ENCODE data around the gene B3GALT4. TPM values are rescaled to one million over a fixed set of nuclear protein-coding genes. Genes with fewer than 3 reads are reported as not detected.

The B3GALT4 gene
- total RNA-seq, 2 experiments from 2014 or later: 2.8 to 3.5 TPM

DNA sequence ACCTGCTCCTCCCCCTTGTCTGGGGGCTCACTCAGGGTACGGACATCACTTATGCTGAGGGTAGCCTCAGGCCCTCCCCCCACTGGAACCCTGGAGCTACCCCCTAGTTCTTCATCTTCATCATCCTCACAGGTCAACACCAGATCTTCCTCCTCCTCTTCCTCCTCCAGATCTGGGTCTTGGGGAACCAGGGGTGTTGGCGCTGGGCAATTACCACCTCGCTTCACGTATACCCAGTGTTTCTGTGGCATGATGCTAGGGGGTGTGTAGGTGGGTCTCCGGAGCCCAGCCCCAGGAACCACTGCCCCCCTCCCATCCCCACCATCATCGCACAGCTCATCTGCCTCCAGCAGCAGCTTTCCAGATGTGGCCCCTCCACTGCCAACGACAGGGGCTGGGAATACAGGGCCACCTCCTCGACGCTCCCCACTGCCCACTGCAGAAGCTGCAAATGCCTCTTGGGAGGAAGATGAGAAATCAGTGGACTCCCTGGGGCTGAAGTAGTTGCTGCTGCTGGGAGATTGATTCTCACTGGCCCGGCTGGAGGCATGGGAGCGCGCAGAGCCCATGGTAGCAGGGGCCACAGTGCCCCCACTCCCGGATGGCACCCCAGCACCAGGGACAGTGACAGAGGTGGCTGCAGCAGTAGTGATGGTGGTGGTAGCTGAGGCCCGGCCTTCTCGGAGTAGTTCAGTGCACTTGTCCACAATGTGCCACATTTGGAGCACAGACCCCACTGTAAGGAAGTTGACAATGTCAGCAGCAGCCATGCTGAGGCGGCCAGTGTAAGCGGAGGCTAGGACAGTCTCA, 39.1 kb downstream of the B3GALT4 start:
- ATAC-seq (no peak), DNase-seq (no peak)
- intact Hi-C loops (cut with DNase I, micrococcal nuclease): loop anchor here (2.0 to 10.0 kb wide), 4 partner anchors 255 to 1139 kb away; partner anchors contain the start of genes AGPAT1 (in 1 of the 2), HMGA1 (in 1 of the 2) and RNF5 (in 1 of the 2)
- Mint-ChIP-seq H3K4me1 (peaks cover 71% of the 10 kb centered on the region), H3K9me3 (ENCODE audit: low read depth) (no peaks in the 10 kb centered on the region), H3K36me3 (ENCODE audit: low read depth) (peaks cover 52% of the 10 kb centered on the region), H3K27ac (peak overlapping the region; percentile 31), H3K4me3 (peak overlapping the region; percentile 80), H3K27me3 (no peaks in the 10 kb centered on the region)
- CTCF ChIA-PET: interaction anchor here (0.6 to 3.0 kb wide), 3 partner anchors 17 to 386 kb away, joined by 3 to 13 read pairs (median 4); partner anchors contain the start of gene RGL2
- POLR2A ChIA-PET: no interaction called here

- Mint-ChIP-seq H3K36me3 (ENCODE audit: low read depth) (peaks cover 53% of the 10 kb centered on the region), H3K27me3 (no peaks in the 10 kb centered on the region), H3K9me3 (ENCODE audit: low read depth) (no peaks in the 10 kb centered on the region), H3K4me1 (peaks cover 74% of the 10 kb centered on the region), H3K27ac (peak overlapping the region; percentile 63), H3K4me3 (peak overlapping the region; percentile 80)
- ChIA-PET CTCF (interaction anchor here (0.8 to 3.0 kb wide), 3 partner anchors 11 to 101 kb away, joined by 3 to 13 read pairs (median 3); partner anchors contain the start of genes CUTA and RGL2), POLR2A (interaction anchor here (1.0 to 2.0 kb wide), 4 partner anchors 17 to 345 kb away, joined by 5 to 10 read pairs (median 7); partner anchors contain the start of genes B3GALT4 and RGL2)
- DNase-seq: no peak
- ATAC-seq: no peak
- intact Hi-C loops (cut with DNase I, micrococcal nuclease): loop anchor here (1.0 to 10.0 kb wide), 8 partner anchors 45 to 1140 kb away; partner anchors contain the start of genes AGPAT1 (in 1 of the 2), CUTA (in 1 of the 2), HMGA1 (in 1 of the 2) and RNF5 (in 1 of the 2)
Observed at GRCh38 chr6:33316603-33317418, 39.9 kb downstream of the B3GALT4 start.

- H3K27me3 Mint-ChIP-seq: no peaks in the 10 kb centered on the region
- ATAC-seq (no peak), DNase-seq (no peak)
- intact Hi-C loops (cut with DNase I, micrococcal nuclease): loop anchor here (1.0 to 10.0 kb wide), 8 partner anchors 45 to 1140 kb away; partner anchors contain the start of genes AGPAT1 (in 1 of the 2), CUTA (in 1 of the 2), HMGA1 (in 1 of the 2) and RNF5 (in 1 of the 2)
- CTCF ChIA-PET: interaction anchor here (0.8 to 3.0 kb wide), 8 partner anchors 12 to 101 kb away, joined by 3 to 13 read pairs (median 3); partner anchors contain the start of genes B3GALT4, CUTA and RGL2
- peaks cover 52% of the 10 kb centered on the region for H3K36me3 Mint-ChIP-seq (ENCODE audit: low read depth)
- peak overlapping the region; percentile 80 for H3K4me3 Mint-ChIP-seq
- peak overlapping the region; percentile 63 for H3K27ac Mint-ChIP-seq
- POLR2A ChIA-PET: interaction anchor here (0.6 to 2.0 kb wide), 8 partner anchors 18 to 1714 kb away, joined by 3 to 10 read pairs (median 6); partner anchors contain the start of genes B3GALT4, RGL2 and RING1
- H3K4me1 Mint-ChIP-seq: peaks cover 73% of the 10 kb centered on the region
- no peaks in the 10 kb centered on the region for H3K9me3 Mint-ChIP-seq (ENCODE audit: low read depth)
Observed at GRCh38 chr6:33317419-33317668, 40.4 kb downstream of the B3GALT4 start.

- peak; percentile 98 for DNase-seq
- ATAC-seq: peak; percentile 69
- Mint-ChIP-seq H3K27ac (peak within 1 kb of the TSS; percentile 93), H3K4me1 (peaks cover 70% of the 10 kb centered on the region), H3K9me3 (ENCODE audit: low read depth) (no peaks in the 10 kb centered on the region), H3K4me3 (peak within 1 kb of the TSS; percentile 80), H3K27me3 (no peaks in the 10 kb centered on the region), H3K36me3 (ENCODE audit: low read depth) (peaks cover 48% of the 10 kb centered on the region)
- intact Hi-C loops (cut with DNase I, micrococcal nuclease): loop anchor here (1.0 to 10.0 kb wide), 9 partner anchors 46 to 1141 kb away; partner anchors contain the start of genes AGPAT1 (in 1 of the 2), CUTA (in 1 of the 2), HMGA1 (in 1 of the 2) and RNF5 (in 1 of the 2)
- ChIA-PET CTCF (interaction anchor here (0.8 to 3.0 kb wide), 9 partner anchors 12 to 100 kb away, joined by 3 to 13 read pairs (median 3); partner anchors contain the start of genes B3GALT4, CUTA and RGL2), POLR2A (interaction anchor here (0.6 to 2.0 kb wide), 11 partner anchors 18 to 1714 kb away, joined by 3 to 10 read pairs (median 5); partner anchors contain the start of genes B3GALT4, PFDN6, RGL2 and RING1)
Observed at GRCh38 chr6:33317669-33318425, 40.9 kb downstream of the B3GALT4 start, which contains the start of gene ZBTB22. Gene ZBTB22, minus strand, starts transcription at chr6:33317744. Its CDS starts 828 bp downstream, at chr6:33316916.

DNA sequence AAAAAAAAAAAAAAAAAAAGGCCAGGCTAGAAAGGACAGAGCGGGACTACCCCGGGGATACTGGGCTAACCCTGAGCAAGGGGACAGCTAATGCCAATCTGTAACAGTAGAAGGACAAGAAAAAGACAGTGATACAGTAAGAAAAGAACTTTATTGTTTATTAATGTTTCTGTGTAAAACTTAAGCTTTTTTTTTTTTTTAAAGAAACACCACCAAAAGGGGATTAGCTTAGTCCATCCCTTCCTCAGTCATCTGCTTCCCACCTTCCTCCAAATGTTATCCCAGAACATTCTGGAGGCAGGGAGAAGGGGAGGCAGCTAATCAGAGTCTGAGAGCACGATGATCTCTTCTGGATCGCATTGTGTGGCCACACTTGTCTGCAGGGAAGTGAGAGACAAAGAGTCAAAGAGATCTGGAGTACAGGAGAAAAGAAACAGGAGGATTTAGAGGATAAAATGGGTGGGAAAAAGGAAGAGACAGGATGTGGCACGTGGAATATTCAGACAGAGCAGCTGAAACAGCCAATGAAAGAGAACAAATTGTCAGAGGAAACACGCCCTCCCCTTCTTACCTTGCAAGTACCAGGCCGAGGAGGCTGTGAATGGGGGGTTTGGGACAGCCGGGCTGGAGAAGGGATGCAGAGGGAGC, 41.6 kb downstream of the B3GALT4 start:
- ChIA-PET POLR2A (interaction anchor here (1.0 to 2.0 kb wide), 5 partner anchors 19 to 243 kb away, joined by 3 to 10 read pairs (median 7); partner anchors contain the start of genes B3GALT4, RGL2, RING1 and RPS18), CTCF (interaction anchor here (0.9 to 3.0 kb wide), 6 partner anchors 11 to 68 kb away, joined by 3 to 13 read pairs (median 4); partner anchors contain the start of genes B3GALT4 and RGL2)
- H3K9me3 Mint-ChIP-seq (ENCODE audit: low read depth): no peaks in the 10 kb centered on the region
- intact Hi-C loops (cut with DNase I, micrococcal nuclease): loop anchor here (1.0 to 10.0 kb wide), 4 partner anchors 253 to 1141 kb away; partner anchors contain the start of genes AGPAT1 (in 1 of the 2), HMGA1 (in 1 of the 2) and RNF5 (in 1 of the 2)
- DNase-seq (no peak), ATAC-seq (no peak)
- peak overlapping the region; percentile 93 for H3K27ac Mint-ChIP-seq
- H3K4me1 Mint-ChIP-seq: peaks cover 72% of the 10 kb centered on the region
- H3K36me3 Mint-ChIP-seq (ENCODE audit: low read depth): peaks cover 41% of the 10 kb centered on the region
- no peaks in the 10 kb centered on the region for H3K27me3 Mint-ChIP-seq
- peak overlapping the region; percentile 80 for H3K4me3 Mint-ChIP-seq

DNA sequence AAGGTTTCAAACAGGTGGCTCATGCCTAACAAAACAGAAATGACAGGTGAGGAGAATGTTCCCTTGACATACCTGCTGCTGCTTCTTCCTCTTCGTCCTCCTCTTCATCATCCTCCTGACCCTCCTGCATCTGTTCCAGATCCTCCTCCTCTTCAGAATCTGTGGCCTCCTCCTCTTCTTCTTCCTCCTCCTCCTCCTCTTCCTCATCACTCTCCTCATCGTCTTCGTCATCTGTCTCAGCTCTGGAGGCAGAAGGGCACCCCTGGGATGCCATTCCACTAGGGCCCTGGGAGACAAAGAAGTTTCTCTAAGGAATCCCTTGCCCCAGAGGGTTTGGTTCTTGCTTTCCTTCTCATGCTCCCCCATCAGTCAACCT, 43.0 kb downstream of the B3GALT4 start:
- CTCF ChIA-PET: no interaction called here
- H3K27ac Mint-ChIP-seq: peak overlapping the region; percentile 55
- peaks cover 37% of the 10 kb centered on the region for H3K36me3 Mint-ChIP-seq (ENCODE audit: low read depth)
- no peak for ATAC-seq
- DNase-seq: no peak
- no peaks in the 10 kb centered on the region for H3K27me3 Mint-ChIP-seq
- POLR2A ChIA-PET: no interaction called here
- peak overlapping the region; percentile 80 for H3K4me3 Mint-ChIP-seq
- no peaks in the 10 kb centered on the region for H3K9me3 Mint-ChIP-seq (ENCODE audit: low read depth)
- H3K4me1 Mint-ChIP-seq: peaks cover 74% of the 10 kb centered on the region
- intact Hi-C loops (cut with DNase I, micrococcal nuclease): loop anchor here (5.0 to 10.0 kb wide), 3 partner anchors 255 to 1143 kb away; partner anchors contain the start of genes AGPAT1 (in 1 of the 2), HMGA1 (in 1 of the 2) and RNF5 (in 1 of the 2)

DNA sequence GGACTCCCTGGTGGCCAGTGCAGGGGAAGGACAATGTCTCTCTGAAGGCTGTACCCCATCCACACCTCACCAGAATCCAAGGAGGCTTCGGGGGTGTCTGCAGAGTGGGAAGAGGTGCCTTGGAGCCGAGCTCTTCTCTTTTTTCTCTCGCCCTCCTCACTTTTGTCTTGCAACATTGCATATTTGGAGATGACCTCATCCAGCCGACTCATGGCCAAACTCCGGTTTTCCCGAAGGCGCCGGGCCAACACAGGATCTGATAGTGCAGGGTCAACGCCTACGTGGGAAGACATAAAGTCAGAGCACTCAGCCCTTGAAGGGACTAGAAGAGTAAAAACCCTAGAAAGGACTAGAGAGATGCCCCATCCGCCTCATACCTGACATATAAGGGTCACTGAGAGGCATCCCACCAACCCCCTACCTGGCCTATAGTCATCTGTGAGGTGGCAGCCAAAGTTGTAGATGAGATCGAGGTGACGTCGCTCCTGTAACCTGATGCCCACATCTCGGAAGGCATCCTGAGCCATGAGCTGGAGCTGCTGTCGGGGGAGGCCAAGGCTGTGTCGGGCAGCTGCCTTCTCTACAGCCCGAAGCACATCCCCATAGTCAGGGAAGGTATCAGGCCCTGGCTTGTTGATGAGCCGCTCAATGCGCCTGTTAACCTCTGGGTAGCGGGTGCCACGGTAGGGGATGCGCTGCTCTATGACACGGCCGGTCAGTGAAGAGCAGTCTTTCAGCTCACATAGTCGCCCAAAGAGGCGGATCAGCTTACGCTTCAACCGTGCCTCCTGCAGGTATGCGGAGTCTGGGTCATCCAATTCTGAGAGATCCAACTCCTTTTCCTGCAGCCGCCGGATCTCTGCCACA, 43.6 kb downstream of the B3GALT4 start:
- POLR2A ChIA-PET: interaction anchor here (0.7 kb wide), 1 partner anchor 129 kb away, joined by 7 read pairs; no protein-coding TSS in a partner anchor
- H3K36me3 Mint-ChIP-seq (ENCODE audit: low read depth): peaks cover 37% of the 10 kb centered on the region
- H3K27me3 Mint-ChIP-seq: no peaks in the 10 kb centered on the region
- no peak for ATAC-seq
- peaks cover 68% of the 10 kb centered on the region for H3K4me1 Mint-ChIP-seq
- H3K27ac Mint-ChIP-seq: peak overlapping the region; percentile 99
- DNase-seq: no peak
- CTCF ChIA-PET: interaction anchor here (0.6 to 1.0 kb wide), 2 partner anchors 21 to 72 kb away, joined by 3 read pairs; no protein-coding TSS in a partner anchor
- no peaks in the 10 kb centered on the region for H3K9me3 Mint-ChIP-seq (ENCODE audit: low read depth)
- peak overlapping the region; percentile 99 for H3K4me3 Mint-ChIP-seq
- intact Hi-C loops (cut with DNase I, micrococcal nuclease): no loop called here

DNA sequence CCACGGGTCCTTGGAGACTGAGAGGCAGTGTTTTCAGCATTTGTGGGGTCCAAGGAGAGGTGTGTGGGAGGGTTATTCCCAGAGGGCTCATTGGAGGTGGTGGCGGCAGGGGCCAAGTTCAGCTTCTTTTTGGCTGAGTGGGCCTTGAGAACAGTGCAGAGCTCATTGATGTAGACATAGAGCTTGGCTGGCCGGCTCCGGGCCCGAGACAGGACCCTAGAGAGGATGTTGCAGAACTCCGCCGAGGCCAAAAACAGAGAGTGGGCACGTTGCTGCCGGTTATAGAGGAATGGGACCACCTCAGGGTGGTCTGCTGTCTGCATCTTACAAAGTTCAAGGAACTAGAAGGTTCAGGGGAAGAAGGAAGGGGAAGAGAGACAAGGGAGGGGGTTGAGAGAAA, 44.3 kb downstream of the B3GALT4 start:
- H3K9me3 Mint-ChIP-seq (ENCODE audit: low read depth): no peaks in the 10 kb centered on the region
- H3K4me3 Mint-ChIP-seq: peak overlapping the region; percentile 99
- ChIA-PET CTCF (interaction anchor here (1.0 kb wide), 1 partner anchor 22 kb away, joined by 3 read pairs; no protein-coding TSS in a partner anchor), POLR2A (interaction anchor here (0.7 kb wide), 1 partner anchor 129 kb away, joined by 7 read pairs; no protein-coding TSS in a partner anchor)
- H3K27me3 Mint-ChIP-seq: no peaks in the 10 kb centered on the region
- H3K27ac Mint-ChIP-seq: peak overlapping the region; percentile 99
- intact Hi-C loops (cut with DNase I, micrococcal nuclease): no loop called here
- ATAC-seq (no peak), DNase-seq (no peak)
- peaks cover 37% of the 10 kb centered on the region for H3K36me3 Mint-ChIP-seq (ENCODE audit: low read depth)
- peaks cover 62% of the 10 kb centered on the region for H3K4me1 Mint-ChIP-seq

DNA sequence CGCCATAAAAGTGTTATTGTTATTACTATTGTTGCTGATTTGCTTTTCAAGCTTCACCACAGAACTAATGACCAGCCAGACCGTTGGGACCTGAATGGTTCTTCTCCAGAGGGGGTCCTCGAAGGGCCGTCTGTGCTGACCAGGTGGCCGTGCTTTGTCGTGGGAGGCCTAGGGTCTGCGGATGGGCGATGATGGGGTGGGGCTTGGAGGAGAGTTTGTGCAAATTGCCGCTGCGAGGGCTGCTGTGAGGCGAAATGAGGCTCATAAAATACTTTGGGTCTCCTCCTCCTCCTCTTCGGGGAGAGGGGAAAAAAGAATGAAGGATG, 46.7 kb downstream of the B3GALT4 start:
- H3K27me3 Mint-ChIP-seq: no peaks in the 10 kb centered on the region
- no peaks in the 10 kb centered on the region for H3K9me3 Mint-ChIP-seq (ENCODE audit: low read depth)
- peak overlapping the region; percentile 99 for H3K27ac Mint-ChIP-seq
- H3K36me3 Mint-ChIP-seq (ENCODE audit: low read depth): peaks cover 36% of the 10 kb centered on the region
- DNase-seq: no peak
- ATAC-seq: no peak
- CTCF ChIA-PET: interaction anchor here (0.7 to 1.1 kb wide), 3 partner anchors 13 to 131 kb away, joined by 3 read pairs; partner anchors contain the start of gene ZBTB9
- peaks cover 46% of the 10 kb centered on the region for H3K4me1 Mint-ChIP-seq
- intact Hi-C loops (cut with DNase I, micrococcal nuclease): loop anchor here (1.0 kb wide), 11 partner anchors 22 to 1128 kb away; partner anchors contain the start of genes KIFC1 (in 2 of the 2), PFDN6 (in 2 of the 2), VPS52 (in 2 of the 2) and WDR46 (in 2 of the 2)
- peak overlapping the region; percentile 99 for H3K4me3 Mint-ChIP-seq
- POLR2A ChIA-PET: interaction anchor here (0.7 kb wide), 2 partner anchors 285 to 479 kb away, joined by 4 to 6 read pairs; partner anchors contain the start of gene PSMB8
